Suppressor macrophage (primary cell): ENCODE measurements around the gene KIAA1958.
"Not testable (repeated sequence)": the region's sequence is repeated elsewhere in the genome, so short reads cannot be mapped to it uniquely, and the experiment has no call there.

ENCODE experiments used
- DNase-seq, 4 experiments: peaks; one replicate each; pipeline ENCODE4 v3.0.0-alpha.2; 2020 to 2022

Gene KIAA1958

DNA sequence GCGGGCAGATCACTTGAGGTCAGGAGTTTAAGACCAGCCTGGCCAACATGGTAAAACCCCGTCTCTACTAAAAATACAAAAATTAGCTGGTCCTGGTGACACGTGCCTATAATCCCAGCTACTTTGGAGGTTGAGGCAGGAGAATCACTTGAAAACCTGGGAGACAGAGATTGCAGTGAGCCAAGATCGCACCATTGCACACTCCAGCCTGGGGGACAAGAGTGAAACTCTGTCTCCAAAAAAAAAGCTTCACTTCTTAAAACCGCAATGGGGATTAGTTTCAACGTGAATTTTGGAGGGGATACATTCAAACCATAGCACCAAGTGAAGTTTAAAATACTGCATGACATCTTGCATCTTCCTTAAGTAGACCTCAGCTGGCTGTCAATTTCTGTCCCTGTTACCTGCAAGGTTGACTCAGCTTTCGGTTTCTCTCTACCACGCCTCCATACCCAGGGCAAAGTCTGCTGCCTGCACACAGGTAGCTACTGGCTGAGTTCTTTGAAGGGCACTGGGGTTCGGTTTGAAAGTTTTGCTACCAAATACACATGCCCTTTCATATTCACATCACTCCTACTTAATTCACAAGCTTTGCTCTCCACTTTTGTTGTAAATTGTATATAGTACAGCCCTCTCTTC, 69.3 kb downstream of the KIAA1958 start:
- no peak for DNase-seq

DNA sequence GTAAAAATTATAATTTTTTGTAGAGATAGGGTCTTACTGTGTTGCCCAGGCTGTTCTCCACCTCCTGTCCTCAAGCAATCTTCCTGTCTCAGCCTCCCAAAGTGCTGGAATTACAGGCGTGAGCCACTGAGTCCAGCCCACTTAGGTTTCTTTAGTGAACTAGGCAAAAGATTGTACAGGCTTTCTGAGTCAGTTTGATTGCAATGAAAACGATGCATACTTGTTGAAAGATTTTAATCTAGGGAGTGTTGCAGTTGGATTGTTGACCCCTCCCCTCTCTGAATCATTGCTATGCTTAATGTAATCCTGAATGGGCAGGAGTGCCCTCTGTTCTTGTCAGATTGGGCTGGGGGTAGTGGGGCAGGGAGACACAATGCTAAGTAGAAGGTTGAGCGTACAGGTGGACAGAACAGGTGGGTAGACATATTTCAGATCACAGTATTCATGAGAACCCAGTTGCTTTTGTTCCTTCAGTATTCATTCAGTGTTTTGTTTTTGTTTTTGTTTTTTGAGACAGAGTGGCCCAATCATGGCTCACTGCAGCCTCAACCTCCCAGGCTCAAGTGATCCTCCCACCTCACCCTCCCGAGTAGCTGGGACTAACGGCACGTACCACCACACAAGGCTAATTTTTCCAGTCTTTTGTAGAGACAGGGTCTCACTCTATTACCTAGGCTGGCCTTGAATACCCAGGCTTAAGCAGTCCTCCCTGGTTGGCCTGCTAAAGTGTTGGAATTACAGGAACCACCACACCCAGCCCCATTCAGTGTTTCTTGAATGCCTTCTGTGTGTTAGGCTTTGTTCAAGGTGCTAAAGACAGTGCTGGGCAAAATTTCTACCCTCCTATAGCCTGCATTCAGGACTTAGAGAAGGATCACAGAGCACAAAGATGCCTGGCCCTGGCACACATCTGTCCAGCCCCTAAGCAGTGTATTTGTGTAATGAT, 70.1 kb downstream of the KIAA1958 start:
- DNase-seq, result no peak

DNA sequence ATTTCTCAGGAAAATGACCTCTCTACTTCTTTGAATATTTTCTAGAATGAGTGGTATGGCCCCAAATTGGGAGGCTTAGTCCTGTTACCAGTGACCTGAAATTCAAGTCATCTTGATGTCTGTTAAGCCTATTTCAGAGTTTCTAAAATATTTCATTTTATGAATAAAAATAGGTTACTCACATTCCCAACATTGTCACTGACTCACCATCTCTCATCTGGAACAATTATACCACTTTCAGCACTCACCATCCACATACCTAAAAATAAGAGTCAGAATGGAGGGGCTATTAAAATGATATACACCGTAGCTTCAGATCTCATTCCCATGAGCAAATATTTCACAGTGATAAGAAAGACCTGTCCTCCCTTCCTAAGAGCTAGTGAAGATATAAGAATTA, 71.8 kb downstream of the KIAA1958 start:
- no peak for DNase-seq

DNA sequence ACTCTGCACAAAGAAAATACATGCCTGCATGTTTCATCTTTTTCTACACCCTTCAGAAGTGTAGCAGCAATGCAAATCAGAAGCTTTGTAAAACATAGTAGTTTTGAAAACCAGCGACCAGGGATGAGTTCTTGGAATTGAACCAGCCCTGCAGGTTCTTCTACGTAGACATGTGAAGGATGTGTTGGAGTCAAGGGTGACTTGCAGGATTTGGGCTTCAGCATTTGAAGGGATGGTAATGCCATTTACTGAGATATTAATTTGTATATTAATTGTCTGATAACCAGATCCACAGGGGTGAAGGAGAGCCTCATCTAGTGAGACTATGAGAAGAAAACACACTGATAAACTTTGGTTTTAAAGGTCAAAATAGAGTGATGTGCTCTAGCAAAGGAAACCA, 72.4 kb downstream of the KIAA1958 start:
- DNase-seq, result no peak

DNA sequence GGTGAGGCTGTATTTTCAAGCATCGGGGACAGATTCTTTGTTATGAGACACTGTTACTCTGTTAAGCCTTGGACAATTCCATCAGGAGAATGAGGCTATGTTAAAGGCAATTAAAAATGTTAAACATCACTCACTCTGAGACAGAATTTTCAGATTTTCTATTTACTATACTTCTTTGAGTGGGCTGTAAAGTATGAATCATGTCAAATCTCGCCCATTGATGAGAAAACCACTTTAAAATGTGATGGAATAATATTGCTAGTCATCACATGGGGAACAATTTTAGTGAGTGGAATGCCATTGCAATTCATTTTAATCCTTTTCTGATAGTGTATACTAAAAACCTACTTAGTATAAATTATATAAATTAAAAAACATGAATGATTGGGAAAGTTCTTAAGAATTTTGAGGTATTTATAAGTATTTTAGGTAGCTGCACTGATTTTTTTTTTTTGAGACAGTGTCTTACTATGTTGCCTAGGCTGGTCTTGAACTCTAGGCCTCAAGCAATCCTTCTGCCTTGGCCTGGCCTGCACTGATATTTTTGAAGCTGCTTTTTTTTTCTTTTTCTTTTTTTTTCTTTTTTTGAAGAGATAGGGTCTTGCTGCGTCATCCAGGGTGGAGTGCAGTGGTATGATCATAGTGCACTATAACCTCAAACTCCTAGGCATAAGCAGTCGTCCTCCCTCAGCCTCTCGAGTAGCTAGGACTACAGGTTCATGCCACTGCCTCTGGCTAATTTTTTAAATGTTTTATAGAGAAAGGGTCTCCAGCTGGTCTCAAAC, 73.2 kb downstream of the KIAA1958 start:
- DNase-seq, result no peak

DNA sequence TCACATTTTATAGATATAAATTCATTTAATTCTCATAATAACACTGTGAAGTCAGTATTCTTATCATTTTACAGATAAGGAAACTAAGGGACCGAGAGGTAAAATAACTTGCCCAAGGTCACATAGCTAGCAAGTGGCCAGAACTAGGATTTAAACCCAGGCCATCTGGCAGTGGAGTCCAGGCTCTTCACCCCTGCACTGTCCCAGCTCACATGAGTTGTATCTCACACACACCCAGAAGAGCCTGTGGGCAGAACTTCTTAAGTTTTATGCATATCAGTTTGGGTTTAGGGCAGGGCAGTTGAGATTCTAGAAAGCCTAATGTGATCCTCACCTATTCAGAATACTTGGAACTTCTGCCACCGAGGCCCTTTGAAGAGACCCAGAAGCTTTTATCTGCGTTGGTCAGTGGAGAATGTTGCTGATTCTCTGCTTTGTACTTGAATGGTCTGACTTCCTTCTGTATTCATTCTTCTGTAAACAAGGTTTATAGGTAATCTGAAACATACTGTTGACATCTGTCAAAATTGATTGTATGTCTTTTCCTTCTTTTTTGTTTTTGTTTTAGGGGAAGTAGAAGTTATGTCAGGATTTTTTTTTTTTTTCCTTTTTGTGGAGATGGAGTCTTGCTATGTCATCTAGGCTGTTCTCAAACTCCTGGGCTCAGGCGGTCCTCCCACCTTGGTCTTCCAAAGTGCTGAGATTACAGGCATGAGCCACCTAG, 75.8 kb downstream of the KIAA1958 start:
- DNase-seq, result no peak

DNA sequence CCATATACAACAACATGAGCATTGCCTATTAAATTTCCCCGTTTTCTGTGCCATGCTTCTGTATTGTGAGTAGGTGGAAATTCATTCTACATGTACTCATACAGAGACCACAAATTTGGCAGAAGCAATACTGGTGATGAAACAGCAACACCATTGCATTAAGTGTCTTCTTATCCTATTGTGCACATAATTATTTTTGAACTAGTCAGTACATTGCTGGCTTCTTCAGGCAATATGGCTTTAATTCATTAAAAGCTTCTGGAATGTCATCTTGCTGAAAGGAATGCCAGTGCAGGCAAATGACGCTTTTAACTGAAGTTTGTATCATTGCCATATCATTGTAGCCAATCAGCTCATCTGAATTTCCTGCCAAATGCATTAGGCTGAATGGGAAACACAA, 82.6 kb downstream of the KIAA1958 start:
- no peak for DNase-seq

DNA sequence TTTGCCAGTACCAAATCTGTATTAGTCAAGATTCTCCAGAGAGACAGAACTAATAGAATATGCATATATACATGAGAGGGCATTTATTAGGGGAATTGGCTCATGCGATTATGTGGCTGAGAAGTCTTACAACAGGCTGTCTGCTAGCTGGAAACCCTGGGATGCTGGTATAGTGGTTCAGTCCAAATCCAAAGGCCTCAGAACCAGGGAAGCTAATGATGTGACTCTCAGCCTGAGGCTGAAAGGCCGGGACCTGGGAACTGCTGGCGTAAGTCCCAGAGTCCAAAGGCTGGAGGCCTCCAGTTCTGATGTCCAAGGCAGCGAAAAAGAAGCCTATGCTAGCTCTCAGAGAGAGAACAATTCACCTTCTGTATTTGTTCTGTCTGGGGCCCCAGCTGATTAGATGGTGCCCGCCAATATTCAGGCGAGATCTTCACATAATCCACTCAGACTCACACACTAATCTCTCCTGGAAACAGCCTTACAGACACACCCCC, 84.1 kb downstream of the KIAA1958 start:
- no peak for DNase-seq

DNA sequence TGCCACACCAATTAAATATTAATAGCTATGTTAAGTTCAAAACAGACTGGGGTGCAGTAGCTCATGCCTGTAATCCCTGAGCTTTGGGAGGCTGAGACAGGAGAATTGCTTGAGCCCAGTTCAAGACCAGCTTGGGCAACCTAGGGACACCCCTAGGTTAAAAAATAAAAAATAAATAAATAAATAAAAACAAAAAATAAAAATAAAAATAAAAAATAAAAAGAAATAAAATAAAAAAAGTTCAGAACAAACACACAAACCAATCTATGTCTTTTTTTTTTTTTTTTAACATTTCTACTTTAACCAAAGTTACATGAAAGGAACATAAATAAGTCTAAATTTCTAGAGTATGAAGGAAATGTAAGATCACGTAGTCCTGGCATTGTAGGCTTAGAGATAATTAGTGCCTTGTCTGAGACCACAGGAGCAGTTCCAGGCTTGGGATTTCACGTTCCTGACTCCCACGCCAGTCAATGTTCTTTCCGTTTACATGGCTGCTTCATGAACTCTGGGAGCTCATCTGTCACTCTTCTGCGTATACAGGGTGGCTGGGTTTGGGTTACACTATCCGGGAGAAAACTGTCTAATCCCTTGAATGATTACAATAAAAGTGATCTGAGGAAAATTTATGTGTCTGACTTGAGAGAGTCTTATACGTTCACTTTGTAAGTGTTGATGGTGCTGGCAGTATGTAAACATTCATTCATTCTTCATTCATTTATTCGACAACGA, 85.2 kb downstream of the KIAA1958 start:
- no peak for DNase-seq

DNA sequence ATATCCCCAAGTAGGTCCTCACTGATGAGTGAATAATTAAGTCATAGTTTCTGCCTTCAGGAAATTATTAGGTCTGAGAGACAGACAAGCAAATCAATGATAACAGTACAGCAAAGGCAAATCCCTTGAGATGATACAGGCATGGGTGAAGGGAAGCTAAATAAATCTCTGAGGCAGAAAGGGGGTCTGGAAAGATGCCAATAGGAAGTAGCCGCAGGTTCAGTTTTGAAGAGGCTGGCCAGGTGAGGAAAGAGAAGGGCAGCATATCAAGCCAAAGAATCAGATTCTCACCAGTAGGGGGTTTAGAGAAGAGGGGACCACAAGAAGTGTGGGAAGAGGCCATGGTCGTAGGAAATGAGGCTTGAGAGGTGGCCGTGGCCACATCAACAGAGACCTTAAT, 85.8 kb downstream of the KIAA1958 start:
- DNase-seq, result no peak

DNA sequence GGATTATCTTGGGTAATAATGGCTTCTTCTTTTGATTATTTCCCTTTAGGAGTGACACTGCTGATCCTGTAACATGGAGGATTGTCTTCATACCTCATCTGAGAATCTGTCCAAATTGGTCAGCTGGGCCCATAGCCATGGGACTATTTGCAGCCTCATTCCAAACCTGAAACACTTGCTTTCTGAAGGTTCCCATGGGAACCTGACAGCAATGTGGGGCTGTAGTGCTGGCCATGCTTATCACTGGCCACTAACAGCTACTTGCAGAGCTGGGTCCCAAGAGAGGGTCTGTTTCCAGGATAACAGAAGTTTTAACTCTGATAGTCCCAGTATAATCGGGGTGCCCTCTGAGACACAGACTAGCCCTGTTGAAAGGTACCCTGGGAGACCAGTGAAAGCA, 87.4 kb downstream of the KIAA1958 start:
- no peak for DNase-seq

DNA sequence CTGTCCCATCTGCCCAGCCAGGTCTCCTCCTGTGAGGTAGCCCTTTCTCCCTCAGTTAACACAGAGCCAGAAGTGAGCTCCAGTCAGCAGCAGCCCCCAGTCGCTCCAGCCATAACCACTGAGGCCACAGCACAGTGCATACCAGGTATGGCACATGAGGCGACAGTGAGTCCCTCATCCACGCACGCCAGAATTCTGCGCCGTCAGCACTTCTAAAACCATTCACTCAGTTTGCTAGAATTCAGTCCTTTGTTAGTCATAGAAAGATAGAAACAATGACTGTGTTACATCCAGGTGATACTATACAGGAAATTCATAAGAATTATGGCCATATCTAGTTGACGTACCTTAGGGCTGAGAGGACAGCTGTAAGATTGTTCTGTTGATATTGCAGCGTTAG, 88.5 kb downstream of the KIAA1958 start:
- no peak for DNase-seq

DNA sequence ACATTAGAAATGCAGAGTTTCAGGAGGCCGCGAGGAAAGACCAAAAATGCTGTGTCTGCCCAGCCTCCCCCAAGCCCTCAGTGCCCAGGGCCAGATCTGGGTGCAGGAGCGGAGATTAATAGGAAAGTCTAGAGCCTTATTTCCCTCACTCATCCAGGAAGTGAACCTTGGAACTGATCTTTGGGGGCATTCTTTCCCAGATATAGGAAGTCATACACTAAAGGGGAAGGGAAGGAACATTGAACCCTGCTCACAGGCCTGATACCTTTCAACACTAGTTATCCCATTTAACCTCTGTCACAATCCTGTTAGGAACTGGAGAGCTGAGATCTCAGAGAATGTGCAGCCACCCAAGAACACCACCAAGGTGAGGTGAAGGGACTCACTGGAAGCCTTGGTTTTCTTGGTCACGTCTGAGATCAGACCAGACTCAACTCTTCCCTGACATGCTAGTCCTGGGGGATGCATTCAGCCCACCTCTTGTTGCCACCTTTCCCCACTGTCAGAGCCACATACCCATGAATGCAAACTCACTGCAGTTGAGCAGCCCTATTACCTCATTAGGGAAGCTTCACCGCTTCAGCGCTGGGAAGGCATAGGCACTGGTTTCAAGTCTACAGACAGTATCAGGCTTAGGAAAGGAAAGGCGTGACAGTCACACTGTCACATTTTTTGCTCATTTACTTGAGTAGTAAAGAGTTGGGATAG, 95.0 kb downstream of the KIAA1958 start:
- no peak for DNase-seq

DNA sequence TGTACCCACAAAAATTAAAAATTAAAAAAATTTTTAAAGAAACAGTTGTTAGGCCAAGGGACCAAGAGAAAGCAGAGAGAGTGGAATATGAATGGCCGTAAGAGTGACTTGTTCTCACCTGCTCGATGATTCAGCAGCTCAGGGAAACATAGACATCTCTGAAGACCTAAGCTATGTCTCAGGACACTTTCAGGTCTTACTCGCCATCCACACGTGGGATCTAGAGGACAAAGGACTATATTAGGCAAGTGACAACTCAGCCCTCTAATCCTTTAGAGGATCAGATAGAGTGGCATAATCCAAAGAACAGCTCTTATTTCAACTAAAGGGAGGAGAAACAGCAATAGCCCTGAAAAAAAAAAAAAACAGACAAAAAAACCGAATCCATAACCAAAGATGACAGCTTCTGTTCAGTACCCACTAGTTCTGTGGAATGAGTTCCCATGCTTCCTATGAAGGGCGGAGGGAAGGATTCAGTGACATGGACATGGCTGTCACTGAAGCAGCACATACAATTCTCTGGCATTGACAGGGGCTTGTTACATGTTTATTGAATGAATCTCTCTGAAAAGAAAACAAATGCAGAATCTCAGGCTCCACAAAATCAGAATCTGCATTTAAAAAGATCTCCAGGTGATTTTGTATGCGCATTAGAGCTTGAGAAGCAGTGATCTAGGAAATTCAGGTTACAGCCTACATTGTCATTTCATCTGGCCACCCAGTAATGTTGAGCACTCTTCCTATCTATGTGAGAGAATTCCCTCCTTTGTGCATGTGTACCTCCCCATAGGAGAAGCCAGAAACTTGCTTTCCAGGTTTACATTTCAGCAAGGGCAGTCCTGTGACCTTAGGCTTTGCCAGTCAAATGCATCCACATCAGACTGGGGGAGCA, 96.0 kb downstream of the KIAA1958 start:
- no peak for DNase-seq

DNA sequence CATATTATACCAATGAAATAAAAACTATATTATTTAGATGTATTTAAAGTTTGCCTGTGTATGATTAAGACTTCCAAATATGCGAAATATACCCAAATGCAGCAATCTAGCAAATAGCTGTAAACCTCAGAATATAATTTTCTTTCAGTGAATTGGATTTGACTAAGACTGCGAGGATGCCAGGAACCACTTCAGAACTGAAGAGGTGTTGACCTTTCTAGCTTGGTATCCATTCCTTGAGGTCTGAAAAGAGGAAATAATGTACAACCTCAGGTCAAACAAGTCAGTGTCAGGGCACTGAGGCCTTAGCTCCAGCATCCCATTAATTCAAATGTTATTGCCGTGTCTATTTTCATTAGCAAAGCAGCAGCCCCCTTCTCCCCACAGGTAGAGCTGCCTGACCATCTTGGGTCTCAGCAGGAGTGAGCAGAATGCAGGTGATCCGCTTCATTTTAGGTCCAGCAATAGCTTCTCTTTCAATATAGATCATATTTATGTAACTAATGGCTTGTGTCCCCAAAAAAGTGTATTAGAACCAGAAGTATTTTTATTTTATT, 100.0 kb downstream of the KIAA1958 start:
- no peak for DNase-seq

DNA sequence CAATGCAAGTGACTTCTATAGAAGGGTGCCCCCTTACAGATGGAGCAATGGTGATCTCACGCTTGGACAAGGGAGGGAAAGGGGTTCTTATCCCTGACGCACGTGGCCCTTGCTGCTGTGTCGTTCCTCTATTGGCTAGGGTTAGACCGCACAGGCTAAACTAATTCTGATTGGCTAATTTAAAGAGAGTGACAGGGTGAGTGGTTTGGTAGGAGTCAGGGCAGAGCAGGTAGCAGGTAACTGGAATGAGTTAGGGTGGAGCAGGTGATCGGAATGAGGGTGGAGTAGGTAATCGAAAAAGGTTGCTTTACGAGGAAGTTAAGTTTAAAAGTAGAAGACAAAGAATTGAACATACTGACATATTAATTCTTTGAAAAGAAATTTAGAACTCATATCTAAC, 105.2 kb downstream of the KIAA1958 start:
- DNase-seq, result not testable (repeated sequence)

DNA sequence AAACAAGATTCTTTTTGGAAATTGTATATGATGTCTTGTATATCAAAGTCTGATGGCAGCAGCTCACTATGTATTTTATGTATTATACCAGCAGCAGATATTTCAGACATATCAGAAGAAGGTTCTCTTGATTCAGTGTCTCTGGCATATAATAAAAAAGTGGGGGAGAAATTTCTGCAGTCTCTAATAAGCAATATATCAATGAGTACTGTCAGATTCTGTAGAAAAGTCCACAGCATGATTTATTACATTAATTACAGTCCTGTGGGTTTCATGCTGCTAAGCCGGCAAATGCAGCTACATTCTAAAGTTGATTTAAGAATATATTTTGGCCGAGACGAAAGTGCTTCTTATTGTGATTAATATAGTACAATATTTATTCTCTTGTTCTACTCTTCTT, 113.1 kb downstream of the KIAA1958 start:
- DNase-seq, result no peak

DNA sequence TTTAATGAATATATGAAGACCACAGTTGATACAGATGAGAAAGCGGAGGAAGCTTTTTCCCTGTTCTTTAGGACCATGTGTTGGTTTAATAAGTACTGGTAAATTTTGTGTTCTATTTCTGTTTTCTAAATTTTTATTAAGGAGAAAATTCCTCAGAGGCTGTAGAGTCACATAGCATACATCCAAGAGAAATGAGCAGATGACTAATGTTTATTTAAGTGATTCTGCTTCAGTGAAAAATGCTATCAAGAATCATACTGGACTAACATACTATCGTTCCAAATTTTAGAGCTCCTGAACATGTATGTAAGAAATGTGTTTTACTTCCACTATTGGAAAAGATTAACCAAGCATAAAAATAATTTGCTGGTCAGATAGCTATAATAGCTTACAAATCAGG, 115.0 kb downstream of the KIAA1958 start:
- DNase-seq, result no peak

DNA sequence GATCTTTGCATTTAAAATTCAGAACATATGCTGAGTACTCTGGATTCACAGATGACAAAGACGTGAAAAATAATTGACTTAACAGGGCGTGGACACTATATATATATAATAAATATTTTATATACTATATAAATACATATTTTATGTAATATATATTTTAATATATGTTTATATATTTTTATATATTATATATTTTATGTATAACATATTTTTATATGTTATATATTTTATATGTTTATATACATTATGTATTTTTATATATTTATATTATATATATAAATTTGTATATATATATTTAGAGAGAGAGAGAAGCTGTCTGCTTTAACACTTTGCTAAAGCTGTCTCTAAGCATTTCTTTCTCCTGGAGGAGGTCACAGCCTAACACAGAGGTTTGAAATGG, 118.2 kb downstream of the KIAA1958 start:
- DNase-seq, result no peak

DNA sequence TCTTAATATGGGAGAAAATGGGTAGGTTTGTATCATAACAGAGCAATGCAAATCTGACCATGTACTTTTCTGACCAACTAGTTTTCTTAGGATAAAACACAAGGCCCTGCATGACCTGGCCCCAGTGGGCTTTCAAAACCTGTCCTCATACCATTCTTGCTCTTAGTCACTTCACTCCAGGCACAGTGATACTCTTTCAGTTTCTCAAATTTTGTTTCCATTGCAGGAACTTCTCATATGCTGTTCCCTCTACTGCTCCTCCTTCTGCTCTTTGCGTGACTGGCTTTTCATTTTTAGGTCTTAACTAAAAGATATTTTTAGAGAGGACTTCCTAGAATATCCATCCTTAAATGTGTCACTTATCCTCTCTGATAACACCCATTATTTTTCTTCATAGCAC, 118.9 kb downstream of the KIAA1958 start:
- DNase-seq, result no peak
